ENCODE measurements around the gene MTG2. TPM values are rescaled to one million over a fixed set of nuclear protein-coding genes. Genes with fewer than 3 reads are reported as not detected.
A peak's percentile ranks its signal among the peaks of the same experiment; 100 is the strongest.

The MTG2 gene
- total RNA-seq, 1 donor from 2014 or later: 29.4 TPM

DNA sequence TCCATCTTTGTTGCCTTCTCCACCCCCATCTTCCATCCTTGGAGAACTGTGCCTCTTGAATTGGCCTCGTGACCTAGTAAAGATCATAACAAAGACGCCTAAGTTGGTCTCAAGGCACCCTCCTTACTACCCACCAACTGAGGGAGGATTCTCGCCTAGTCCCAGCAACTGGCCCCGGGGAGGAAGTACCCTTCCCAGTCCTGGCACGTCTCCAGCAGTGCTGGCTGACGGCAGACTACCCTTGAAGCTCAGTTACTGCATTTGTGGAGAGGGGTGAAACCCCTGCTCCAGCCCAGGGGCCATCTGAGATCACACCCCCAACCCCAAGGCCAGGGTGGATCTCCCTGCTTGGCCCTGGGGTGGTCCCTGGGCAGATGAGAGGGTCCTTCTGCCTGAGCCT lies 53.4 kb downstream of the MTG2 start:
- TF ChIP-seq, protein P1, sequence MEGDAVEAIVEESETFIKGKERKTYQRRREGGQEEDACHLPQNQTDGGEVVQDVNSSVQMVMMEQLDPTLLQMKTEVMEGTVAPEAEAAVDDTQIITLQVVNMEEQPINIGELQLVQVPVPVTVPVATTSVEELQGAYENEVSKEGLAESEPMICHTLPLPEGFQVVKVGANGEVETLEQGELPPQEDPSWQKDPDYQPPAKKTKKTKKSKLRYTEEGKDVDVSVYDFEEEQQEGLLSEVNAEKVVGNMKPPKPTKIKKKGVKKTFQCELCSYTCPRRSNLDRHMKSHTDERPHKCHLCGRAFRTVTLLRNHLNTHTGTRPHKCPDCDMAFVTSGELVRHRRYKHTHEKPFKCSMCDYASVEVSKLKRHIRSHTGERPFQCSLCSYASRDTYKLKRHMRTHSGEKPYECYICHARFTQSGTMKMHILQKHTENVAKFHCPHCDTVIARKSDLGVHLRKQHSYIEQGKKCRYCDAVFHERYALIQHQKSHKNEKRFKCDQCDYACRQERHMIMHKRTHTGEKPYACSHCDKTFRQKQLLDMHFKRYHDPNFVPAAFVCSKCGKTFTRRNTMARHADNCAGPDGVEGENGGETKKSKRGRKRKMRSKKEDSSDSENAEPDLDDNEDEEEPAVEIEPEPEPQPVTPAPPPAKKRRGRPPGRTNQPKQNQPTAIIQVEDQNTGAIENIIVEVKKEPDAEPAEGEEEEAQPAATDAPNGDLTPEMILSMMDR (IDR thresholded peaks at IDR 0.05; ENCODE audit: unreplicated experiment): no peak
- DNase-seq (ENCODE audit: low spot score in 2 of 2, unreplicated experiment in 2 of 2): no peak
- Mint-ChIP-seq H3K36me3 (no peaks in the 10 kb centered on the region), H3K27ac (no peak overlapping the region), H3K4me3 (no peak overlapping the region), H3K9me3 (no peaks in the 10 kb centered on the region), H3K4me1 (peaks cover 15% of the 10 kb centered on the region), H3K27me3 (ENCODE audit: low read depth) (peaks cover 3% of the 10 kb centered on the region)

DNA sequence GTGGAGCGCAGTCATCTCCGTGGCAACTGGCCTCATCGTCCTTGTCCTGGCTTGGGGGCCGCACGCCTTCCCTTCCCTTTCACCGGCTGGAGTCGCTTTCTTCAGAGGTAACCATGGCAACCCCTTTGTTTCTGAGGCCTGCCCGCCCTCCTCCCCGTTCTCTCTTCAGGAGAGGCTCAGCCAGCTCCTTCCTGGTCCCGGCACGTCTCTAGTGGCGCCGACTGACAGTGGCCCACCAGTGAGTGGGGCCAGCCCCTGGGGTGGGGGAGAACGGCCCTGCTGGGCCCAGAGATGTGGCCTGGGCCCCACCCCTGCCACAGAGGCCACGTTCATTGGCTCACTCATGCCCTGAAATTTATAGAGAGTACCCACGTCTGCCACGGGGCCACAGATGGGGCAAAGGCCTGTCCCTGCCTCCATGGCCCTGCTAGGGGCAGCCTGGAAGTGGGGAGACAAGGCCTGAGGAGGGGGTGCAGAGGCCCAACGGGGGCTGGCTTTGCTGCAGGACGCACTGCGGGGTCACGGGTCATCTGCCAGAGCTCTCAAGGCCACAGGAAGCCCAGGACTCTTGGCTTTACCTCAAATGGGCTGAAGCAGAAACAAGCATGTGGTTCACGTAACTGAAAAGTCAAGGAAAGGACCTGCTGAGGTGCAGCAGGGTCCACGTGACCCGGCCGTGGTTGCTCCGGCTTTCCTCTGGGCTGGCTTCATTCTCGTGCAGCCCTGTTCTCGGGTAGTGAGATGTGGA lies 54.1 kb downstream of the MTG2 start:
- Mint-ChIP-seq H3K27me3 (ENCODE audit: low read depth) (peaks cover 3% of the 10 kb centered on the region), H3K4me3 (no peak overlapping the region), H3K4me1 (peaks cover 15% of the 10 kb centered on the region), H3K27ac (no peak overlapping the region), H3K36me3 (peaks cover 7% of the 10 kb centered on the region), H3K9me3 (no peaks in the 10 kb centered on the region)
- TF ChIP-seq, protein P1 (IDR thresholded peaks at IDR 0.05; ENCODE audit: unreplicated experiment): no peak
- DNase-seq (ENCODE audit: low spot score in 2 of 2, unreplicated experiment in 2 of 2): no peak

DNA sequence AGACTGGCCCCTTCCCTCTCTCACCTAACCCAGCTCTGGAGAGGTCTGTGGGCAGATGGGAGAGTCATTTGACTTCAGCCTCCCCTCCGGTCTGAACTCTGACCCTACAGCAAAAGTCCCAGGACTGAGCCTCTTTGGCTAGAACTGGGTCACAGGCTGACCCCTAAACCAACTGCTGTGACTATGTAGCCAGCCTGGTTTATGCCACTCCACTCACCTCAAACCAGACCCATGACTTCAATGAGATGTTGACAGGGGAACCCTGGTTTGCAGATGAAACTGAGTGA lies 54.6 kb downstream of the MTG2 start:
- no peak for DNase-seq (ENCODE audit: low spot score in 2 of 2, unreplicated experiment in 2 of 2)
- Mint-ChIP-seq H3K4me1 (peaks cover 15% of the 10 kb centered on the region), H3K27ac (peak overlapping the region; percentile 72), H3K4me3 (peak overlapping the region; percentile 77), H3K36me3 (peaks cover 7% of the 10 kb centered on the region), H3K9me3 (no peaks in the 10 kb centered on the region), H3K27me3 (ENCODE audit: low read depth) (peaks cover under 1% of the 10 kb centered on the region)
- TF ChIP-seq, protein P1 (IDR thresholded peaks at IDR 0.05; ENCODE audit: unreplicated experiment): no peak

DNA sequence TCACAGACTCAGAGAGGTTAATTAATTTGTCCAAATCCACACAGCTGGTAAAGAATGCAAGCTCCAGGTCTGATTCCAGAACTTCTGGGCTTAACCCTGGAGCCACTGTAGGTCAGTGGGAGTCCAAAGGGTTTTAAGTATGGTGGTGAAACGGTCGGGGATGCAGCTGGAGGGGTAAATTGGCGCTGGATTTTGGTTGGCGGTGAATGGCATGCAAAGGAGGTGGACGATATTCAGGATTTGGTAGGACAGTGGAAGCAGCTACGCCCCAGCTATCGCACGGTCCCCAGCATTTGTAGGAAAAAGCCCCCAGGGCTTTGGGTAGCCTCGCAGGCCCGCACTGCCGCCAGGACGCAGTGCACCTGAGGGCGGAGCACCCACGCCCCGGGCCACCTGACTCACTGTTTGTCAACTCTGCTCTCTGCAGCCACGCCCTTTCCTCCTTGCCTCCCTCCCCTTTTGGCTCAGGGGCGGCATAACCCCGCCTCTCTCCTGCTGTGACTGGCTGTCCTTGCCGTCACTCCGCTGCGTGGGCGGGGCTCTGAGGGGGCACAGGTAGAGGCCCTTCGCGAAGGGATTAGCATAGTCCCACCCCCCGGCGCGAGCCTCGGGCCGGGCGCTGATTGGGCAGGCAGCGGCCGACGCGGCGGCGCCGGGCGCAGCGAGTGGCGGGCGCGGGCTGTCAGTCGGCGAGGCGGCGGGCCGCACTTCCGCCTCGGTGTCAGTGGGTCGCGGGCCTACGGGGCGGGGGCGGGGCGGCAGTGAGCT lies 55.2 kb downstream of the MTG2 start, which contains the start of gene OSBPL2:
TSS of gene OSBPL2 (plus strand) at position 721 of the 768 bp plus-strand sequence. CDS start 17,664 bp downstream, outside the sequence.
- Mint-ChIP-seq H3K9me3 (no peaks in the 10 kb centered on the region), H3K36me3 (peaks cover 7% of the 10 kb centered on the region), H3K27ac (peak within 1 kb of the TSS; percentile 83), H3K27me3 (ENCODE audit: low read depth) (no peaks in the 10 kb centered on the region), H3K4me1 (peaks cover 15% of the 10 kb centered on the region), H3K4me3 (peak within 1 kb of the TSS; percentile 78)
- peak; percentile 98 to 100 for DNase-seq (ENCODE audit: low spot score in 2 of 2, unreplicated experiment in 2 of 2)
- TF ChIP-seq, protein P1 (IDR thresholded peaks at IDR 0.05; ENCODE audit: unreplicated experiment): no peak

DNA sequence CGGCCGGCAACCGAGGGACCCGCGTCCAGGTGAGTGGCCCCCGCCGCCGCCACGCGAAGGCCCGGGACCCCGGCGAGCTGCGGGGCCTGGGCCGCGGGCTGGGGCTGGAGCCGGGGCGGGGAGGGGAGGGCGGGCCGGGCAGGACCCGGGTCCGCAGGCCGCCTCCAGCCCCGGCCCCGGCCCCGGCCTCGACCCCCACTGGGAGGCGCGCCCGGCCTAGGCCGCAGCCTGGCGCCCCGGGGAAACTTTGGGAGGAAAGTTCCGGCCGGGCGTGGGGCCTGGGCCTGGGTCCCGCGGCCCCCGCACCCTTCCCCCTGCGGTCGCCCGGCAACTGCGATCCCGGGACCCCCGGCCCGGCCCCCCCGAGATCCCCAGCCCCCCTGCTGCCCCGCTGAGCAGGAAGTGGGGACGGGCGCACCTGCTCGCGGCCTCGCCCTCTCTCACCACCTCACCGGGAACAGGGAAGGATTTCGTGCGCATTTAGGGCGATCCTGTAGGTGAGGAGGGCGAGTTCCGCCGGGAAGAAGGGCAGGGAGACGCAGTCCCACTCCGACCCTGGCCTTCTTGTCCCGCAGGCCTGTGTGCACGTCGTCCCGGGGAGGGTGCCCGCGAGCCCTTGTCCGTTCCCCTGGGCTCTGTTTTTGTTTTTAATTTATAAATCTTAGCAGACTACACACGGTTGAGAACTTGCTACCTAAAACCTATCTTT lies 55.9 kb downstream of the MTG2 start:
- Mint-ChIP-seq H3K4me1 (peaks cover 15% of the 10 kb centered on the region), H3K9me3 (no peaks in the 10 kb centered on the region), H3K27ac (peak overlapping the region; percentile 83), H3K4me3 (peak overlapping the region; percentile 78), H3K27me3 (ENCODE audit: low read depth) (no peaks in the 10 kb centered on the region), H3K36me3 (peaks cover 7% of the 10 kb centered on the region)
- DNase-seq (ENCODE audit: low spot score in 2 of 2, unreplicated experiment in 2 of 2): no peak
- TF ChIP-seq, protein P1 (IDR thresholded peaks at IDR 0.05; ENCODE audit: unreplicated experiment): no peak
